ENCODE results near the gene TM4SF18.

The TM4SF18 gene

GRCh38 chr3:149324332-149324731 lies 9.1 kb downstream of the TM4SF18 start:
- DNase-seq, result no peak

GRCh38 chr3:149321640-149322039 lies 11.8 kb downstream of the TM4SF18 start:
- no peak for DNase-seq

DNA sequence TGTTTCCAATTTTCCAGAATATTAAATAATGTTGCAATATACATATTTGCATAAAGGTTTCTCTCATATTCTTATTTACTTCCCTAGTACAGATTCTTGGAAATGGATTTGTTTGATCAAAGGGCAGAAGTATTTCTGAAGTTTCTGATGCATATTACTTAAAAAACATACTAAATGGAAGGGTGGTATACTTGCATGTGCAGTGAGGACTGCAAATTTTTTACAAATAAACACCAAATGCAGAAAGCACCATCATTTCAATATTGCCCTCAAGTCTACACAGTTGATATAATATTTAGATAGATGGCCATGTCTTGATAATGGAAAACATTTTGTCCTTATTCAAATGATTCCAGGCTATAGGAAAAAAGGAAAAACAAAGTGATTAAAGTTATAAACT lies 12.3 kb downstream of the TM4SF18 start:
- DNase-seq, result no peak

- no peak for DNase-seq
Measured at GRCh38 chr3:149319750-149320149, 13.7 kb downstream of the TM4SF18 start.

DNA sequence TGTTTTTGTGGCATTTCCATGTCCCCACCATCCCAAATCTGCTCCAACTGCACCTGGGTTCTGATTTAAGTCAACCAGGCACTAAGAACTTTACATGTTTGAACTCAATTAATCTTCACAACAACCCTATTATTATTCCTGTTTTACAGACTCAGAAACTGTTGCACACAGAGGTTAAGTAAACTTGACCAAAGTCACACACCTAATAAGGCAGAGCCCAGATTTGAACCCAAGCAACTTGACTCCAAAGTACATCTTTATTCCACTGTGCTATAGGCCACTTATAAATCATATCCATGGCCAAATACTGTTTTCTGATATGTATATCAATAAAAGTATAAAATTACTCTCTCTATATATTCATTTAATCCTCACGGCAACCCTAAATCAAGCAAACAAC lies 16.4 kb downstream of the TM4SF18 start:
- DNase-seq, result no peak

DNA sequence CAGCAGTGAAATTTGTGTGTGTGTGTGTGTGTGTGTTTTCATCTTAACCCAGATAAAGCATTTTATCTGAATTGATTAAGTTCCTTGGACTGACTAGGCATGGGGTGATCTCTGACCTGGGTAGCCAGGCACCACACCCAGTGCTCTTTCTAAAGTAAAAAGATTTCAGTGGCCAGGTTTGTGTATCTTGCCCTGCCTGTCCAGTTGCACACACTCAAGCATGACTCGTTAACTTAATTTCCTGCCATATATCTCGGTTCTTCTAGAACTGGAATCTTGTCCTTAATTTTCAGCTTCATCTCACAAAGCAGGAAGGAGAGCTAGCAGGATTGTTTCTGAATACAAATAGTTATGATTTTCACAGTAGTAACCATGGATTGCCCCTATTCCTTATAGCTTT lies 17.0 kb downstream of the TM4SF18 start:
- no peak for DNase-seq

DNA sequence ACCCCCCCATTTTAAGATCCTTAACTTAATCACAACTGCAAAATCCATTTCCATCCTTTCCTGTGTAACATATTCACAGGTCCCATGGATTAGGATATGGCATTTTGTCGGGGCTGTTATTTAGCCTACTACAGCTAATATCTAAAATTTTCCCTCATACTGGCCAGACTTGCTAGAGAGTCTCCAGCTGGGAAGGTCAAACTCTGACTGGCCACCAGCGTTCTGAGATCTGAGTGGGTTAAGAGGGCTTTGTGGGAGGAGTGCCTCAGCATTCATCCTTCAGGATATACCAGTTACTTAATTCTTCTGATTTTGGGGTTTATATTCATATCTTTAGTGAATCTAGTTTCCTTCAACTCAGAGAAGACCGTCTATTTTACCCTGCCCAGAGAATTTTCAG lies 17.7 kb downstream of the TM4SF18 start:
- no peak for DNase-seq

GRCh38 chr3:149314807-149315578 lies 18.4 kb downstream of the TM4SF18 start:
- no peak for DNase-seq

- DNase-seq, result no peak
Measured at GRCh38 chr3:149313542-149313941, 19.9 kb downstream of the TM4SF18 start.

DNA sequence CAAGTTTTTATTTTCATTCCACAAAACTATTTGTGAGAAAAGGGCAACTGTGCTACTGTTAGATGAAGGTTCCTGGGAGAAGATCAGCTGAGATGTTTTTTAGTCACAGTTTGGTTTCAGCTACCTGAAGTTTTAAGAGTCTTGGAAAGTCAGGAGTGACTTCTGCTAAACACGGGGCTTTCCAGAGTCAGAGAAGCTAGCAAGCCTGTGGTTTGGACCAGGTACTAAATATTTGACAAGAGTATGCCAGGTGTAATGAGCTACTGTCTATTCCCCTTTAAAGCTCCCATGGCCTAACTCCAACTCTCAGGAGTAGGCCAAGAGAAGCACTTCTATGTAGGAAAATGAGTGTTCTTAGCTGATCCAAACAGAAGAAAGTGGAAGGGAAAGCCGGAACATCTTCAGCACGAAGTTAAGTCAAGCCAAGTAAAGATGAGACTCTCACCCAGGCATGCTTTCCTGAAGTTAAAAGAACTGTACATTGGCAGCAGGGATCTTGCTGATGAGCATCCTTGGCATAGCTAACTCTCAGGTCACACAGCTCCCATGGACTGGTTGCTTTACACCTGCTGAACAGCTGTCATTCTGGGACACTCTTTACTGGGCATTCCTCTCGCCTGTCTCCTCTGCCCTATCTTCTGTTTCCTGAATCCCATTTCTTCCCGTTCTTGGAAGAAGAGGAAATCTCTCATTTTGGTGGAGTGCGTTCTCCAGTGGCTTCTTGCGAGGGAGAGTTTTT lies 22.5 kb downstream of the TM4SF18 start:
- DNase-seq, result no peak

- no peak for DNase-seq
Measured at GRCh38 chr3:149307435-149307783, 26.0 kb downstream of the TM4SF18 start.

DNA sequence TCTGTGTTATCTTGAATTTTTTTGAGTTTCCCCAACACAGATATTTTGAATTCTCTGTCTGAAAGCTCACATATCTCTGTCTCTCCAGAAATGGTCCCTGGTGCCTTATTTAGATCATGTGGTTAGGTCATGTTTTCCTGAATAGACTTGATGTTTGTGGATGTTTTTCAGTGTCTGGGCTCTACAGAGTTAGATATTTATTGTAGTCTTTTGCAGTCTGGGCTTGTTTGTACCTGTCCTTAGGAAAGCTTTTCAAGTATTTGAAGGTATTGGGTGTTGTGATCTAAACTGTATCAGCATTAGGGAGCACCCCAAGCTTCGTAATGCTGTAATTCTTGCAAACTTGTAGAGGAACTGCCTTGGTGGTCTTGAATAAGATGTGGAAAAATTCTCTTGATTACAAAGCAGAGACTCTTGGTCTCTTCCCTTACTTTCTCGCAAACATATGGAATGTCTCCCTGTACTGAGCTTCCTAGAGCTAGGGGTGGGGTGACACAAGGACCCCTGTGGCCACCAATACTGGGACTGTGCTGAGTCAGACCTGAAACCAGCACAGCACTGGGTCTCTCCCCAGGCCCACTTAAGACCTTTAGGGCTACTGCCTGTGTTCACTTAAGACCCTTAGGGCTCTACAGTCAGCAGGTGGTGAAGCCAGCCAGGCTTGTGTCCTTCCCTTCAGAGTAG lies 26.5 kb downstream of the TM4SF18 start:
- no peak for DNase-seq

DNA sequence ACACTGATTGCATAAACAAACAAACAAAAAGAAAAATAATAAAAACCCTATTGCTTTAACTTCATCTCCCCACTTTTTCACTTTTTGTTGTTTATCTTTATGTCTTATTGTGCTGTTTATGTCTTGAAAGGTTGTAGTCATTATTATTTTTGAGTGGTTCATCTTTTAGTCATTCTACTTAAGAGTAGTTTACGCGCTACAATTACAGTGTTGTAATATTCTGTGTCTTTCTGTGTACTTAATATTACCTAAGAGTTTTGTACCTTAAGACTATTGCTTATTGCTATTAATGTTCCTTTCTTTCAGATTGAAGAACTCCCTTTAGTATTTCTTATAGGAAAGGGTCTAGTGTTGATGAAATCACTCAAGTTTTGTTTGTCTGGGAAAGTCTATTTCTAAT lies 28.1 kb downstream of the TM4SF18 start:
- no peak for DNase-seq

GRCh38 chr3:149299938-149300801 lies 33.3 kb downstream of the TM4SF18 start:
- peak; percentile 37 for DNase-seq

- DNase-seq, result no peak
Measured at GRCh38 chr3:149296972-149297371, 36.5 kb downstream of the TM4SF18 start.

DNA sequence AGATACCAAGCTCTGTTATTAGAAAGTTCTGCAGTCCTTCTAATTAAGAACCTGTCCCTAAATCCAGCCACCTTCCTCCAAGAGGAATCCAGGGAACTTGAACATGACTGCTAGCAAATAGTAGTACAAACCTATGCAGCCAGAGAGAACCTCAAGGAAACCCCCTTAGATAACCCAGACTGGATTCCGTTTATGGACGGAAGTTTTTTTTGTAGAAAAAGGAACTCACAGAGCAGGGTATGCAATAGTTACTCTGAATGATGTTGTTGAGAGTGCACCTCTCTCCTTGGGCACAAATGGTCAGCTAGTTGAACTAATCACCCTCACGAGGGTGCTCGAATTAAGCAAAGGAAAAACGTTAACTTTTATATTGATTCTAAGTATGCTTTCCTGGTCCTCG lies 40.8 kb downstream of the TM4SF18 start:
- no peak for DNase-seq

DNA sequence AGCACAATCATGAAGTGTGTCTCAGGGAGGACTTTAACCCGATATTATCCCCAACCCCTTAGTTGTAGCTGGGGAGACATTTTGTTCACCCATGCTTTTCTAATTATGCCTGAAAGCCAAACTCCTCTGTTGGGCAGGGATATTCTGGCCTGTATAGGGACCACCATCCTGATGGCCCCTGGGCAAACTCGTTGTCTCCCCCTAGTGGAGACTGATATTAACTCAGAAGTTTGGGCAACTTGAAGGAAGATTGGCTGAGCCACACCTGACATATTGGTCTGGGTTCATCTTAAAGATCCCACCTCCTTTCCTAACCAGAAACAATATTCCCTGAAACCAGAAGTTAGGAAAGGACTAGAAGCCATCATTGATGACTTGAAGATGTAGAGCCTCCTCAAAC lies 42.3 kb downstream of the TM4SF18 start:
- DNase-seq, result peak; percentile 50

GRCh38 chr3:149288655-149289054 lies 44.8 kb downstream of the TM4SF18 start:
- DNase-seq, result no peak

DNA sequence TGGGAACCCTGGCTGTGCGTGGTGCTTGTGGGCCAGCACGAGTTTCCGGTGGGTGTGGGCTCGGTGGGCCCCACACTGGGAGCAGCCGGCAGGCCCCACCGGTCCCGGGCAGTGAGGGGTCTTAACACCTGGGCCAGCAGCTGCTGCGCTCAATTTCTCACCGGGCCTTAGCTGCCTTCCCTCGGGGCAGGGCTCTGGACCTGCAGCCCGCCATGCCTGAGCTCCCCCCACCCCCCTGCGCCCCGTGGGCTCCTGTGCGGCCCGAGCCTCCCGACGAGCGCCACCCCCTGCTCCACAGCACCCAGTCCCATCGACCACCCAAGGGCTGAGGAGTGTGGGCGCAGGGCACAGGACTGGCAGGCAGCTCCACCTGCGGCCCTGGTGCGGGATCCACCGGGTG lies 49.4 kb downstream of the TM4SF18 start:
- DNase-seq, result no peak

GRCh38 chr3:149283401-149283800 lies 50.0 kb downstream of the TM4SF18 start:
- no peak for DNase-seq

DNA sequence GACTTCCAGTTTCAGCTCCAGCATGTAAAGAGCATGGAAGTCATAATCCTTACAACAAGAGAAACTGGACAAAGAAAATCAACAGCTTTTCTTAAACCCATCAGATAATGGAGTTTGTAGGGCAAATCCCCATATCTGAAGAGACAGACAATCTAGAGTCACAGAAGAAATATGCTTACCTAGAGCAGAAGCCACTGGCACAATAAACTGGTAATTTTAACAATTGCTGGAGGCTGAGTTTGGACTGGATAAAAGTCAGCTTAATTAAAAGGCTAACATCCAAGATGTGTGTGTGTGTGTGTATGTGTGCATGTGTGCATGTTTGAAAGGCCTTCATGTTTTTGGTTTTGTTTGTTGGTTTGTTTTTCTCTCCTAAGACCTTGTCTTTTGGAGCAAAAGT lies 50.6 kb downstream of the TM4SF18 start:
- DNase-seq, result no peak

GRCh38 chr3:149282322-149282721 lies 51.1 kb downstream of the TM4SF18 start:
- no peak for DNase-seq

Measured in hematopoietic multipotent progenitor cell treated with erythropoietin and hydrocortisone succinate and interleukin-3 and kit ligand, for 8 days (in vitro differentiated cells).